HUES48 (cell line): ENCODE data around the gene RAB13.

ENCODE experiments used
- H3K27ac ChIP-seq: one replicate; pipeline ENCODE4 v1.7.0; 2013; ENCODE audit warnings: low read depth, low read length, inconsistent platforms
- H3K27me3 ChIP-seq: 2 replicates; pipeline ENCODE4 v1.6.1; 2013; ENCODE audit warnings: mild to moderate bottlenecking, low read length; ENCODE audit not compliant: control insufficient read depth, insufficient read depth
- H3K36me3 ChIP-seq: 2 replicates; pipeline ENCODE4 v1.6.1; 2013; ENCODE audit warnings: low read length; ENCODE audit not compliant: control insufficient read depth, insufficient read depth
- H3K4me1 ChIP-seq: 2 replicates; pipeline ENCODE4 v1.6.1; 2013; ENCODE audit warnings: mild to moderate bottlenecking, low read length; ENCODE audit not compliant: control insufficient read depth, insufficient read depth
- H3K4me3 ChIP-seq: 2 replicates; pipeline ENCODE4 v1.5.1; 2013; ENCODE audit warnings: mild to moderate bottlenecking, low read depth, low read length
- H3K9ac ChIP-seq: 2 replicates; pipeline ENCODE4 v1.6.1; 2013; ENCODE audit warnings: mild to moderate bottlenecking, low read depth, low read length, moderate library complexity
- H3K9me3 ChIP-seq: 2 replicates; pipeline ENCODE4 v1.6.1; 2013; ENCODE audit warnings: low read length; ENCODE audit not compliant: control insufficient read depth, insufficient read depth

The RAB13 gene

DNA sequence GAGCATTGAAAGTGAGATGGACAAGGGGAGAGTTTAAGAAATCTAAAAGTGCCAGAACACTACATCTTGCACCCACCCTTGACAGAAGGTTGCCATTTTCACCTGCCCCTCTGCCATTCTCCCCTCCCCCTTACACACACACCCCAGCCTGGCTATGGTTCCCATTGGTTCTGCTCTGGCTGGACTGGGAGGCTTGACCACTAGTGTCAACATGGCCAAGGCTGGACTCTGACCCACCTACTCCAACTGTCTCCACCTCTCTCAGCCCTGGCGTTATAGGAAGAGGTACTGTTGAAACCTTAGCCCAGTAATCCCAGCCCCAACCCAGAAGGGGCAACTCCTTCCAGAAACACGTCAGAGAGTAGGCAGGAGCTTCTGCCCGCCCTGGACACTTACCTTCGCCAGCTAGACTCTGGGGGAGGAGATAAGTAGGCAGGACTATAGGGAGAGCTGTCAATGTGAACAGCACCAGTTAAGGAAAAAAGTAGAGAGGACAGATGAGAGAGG is 32.2 kb downstream of the RAB13 start:
- Histone ChIP-seq H3K9me3 (no peaks in the 10 kb centered on the region), H3K4me1 (peaks cover 6% of the 10 kb centered on the region), H3K36me3 (peaks cover 51% of the 10 kb centered on the region), H3K9ac (no peak overlapping the region), H3K27ac (no peak overlapping the region), H3K27me3 (no peaks in the 10 kb centered on the region), H3K4me3 (no peak overlapping the region)

DNA sequence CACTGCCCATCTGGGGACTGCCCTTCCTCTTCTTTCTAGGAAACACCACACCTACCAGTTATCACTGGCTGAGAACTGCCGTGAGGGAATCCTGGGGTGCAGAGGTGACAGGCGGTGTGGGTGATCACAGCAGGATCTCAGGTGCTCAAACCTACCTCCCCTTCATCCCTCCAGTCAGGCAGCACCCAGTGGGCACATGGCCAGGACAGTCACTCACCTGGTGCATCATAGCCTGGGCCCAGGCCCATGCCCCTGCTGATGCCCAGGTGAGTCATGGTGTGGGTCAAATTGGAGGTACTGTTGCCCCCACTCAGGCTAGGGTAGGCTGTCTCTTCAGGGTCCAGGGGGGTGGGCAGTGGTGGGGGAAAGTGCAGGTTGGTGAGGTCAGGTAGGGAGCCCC is 34.3 kb downstream of the RAB13 start:
- Histone ChIP-seq H3K27me3 (no peaks in the 10 kb centered on the region), H3K4me1 (peaks cover 4% of the 10 kb centered on the region; the same call in 1 of the 2 replicates), H3K9me3 (no peaks in the 10 kb centered on the region), H3K4me3 (no peak overlapping the region), H3K9ac (no peak overlapping the region), H3K27ac (no peak overlapping the region), H3K36me3 (peaks cover 70% of the 10 kb centered on the region)

- peaks cover 4% of the 10 kb centered on the region; the same call in 1 of the 2 replicates for H3K4me1 ChIP-seq
- no peaks in the 10 kb centered on the region for H3K9me3 ChIP-seq
Measured at GRCh38 chr1:153951183-153951582, 35.0 kb downstream of the RAB13 start.

GRCh38 chr1:153946622-153947241 is 39.4 kb downstream of the RAB13 start, which contains the start of gene DENND4B:
Gene DENND4B, minus strand, starts transcription at chr1:153946718. Its CDS starts 2,344 bp downstream, at chr1:153944374.
- Histone ChIP-seq H3K36me3 (peaks cover 60% of the 10 kb centered on the region), H3K27me3 (no peaks in the 10 kb centered on the region), H3K4me1 (peaks cover 10% of the 10 kb centered on the region; the same call in 1 of the 2 replicates), H3K27ac (peak within 1 kb of the TSS; percentile 65), H3K9ac (peak within 1 kb of the TSS; percentile 86), H3K4me3 (peak within 1 kb of the TSS; percentile 75), H3K9me3 (no peaks in the 10 kb centered on the region)

More at GRCh38 chr1:153951183-153951582, 35.0 kb downstream of the RAB13 start:
- Histone ChIP-seq H3K27ac (no peak overlapping the region), H3K4me3 (no peak overlapping the region), H3K9ac (no peak overlapping the region), H3K36me3 (peaks cover 70% of the 10 kb centered on the region), H3K27me3 (no peaks in the 10 kb centered on the region)

DNA sequence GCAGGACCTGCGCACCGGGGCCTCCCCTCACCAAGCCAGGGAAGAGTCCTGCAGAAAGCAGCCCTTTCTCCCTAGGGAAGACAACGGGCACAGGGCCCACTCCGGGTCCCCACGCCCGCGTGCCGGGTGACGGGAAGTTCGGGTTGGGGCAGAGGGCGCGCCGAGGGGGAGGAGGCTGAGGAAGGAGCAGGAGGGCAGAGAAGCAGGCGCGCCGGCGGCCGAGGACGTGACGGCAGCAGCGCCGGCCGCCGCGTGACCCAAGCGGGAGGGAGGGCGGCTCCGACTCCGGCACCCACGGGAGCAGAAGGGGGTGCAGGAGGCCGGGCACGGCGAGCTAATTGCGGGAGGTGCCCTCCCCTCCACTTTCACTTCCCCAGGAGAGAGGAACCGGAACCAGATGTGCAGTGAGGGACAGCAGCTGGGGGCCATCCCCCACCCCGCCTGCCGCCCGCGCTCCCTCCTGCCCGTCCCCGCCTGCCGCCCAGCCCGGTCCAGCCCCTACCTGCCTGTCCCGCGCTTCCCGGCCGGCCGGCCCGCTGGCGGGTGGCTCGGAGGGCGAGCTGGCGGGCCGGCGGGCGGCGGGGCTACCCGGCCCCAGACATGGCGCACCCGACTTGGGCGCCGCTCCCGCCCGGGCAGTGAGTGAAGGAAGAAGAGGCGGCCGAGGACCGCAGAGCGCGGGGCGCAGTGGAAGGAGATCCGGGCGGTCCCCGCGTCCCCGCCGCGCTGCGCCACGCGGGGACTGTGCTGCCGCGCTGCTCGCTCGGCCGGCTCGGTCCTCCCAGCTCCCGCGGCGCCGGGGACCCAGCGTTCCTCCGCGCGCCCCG is 40.1 kb downstream of the RAB13 start:
- peak overlapping the region; percentile 75 for H3K4me3 ChIP-seq
- peak overlapping the region; percentile 86 for H3K9ac ChIP-seq
- peak overlapping the region; percentile 59 for H3K27ac ChIP-seq
- H3K4me1 ChIP-seq: peaks cover 10% of the 10 kb centered on the region; the same call in 1 of the 2 replicates
- no peaks in the 10 kb centered on the region for H3K9me3 ChIP-seq
- peaks cover 59% of the 10 kb centered on the region for H3K36me3 ChIP-seq
- no peaks in the 10 kb centered on the region for H3K27me3 ChIP-seq

DNA sequence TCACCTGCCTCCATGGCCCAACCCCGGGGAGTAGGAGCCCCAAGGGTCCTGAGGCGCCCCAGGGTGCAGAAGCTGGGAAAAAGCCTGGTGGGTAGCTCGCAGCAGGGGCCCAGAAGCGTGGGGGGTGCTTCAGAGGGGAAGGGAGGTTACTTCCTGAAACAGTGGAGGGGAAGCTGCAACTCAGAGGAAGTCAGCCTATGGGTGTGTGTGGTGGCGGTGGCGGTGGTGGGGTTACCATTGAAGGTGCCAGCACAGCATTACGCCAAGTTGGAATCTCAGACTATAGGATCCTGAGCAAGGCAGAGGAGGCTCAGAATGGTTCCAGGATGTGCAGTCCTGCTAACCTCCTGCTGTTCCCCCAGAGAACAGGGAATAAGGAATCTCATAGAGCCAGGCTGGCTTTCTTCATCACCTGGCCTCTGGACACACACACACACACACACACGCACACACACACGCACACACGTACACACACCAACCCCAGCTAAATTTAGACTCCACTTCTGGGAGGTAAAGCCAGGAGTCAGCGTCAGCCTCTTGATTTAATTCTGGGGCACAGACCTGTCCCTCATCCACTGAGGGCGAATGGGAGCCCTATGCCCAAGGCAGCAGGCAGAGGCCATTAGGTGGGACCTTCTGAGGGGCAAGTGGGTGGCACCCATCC is 40.9 kb downstream of the RAB13 start:
- H3K27me3 ChIP-seq: no peaks in the 10 kb centered on the region
- peak overlapping the region; percentile 86; the same call in 1 of the 2 replicates for H3K9ac ChIP-seq
- H3K36me3 ChIP-seq: peaks cover 58% of the 10 kb centered on the region
- peaks cover 10% of the 10 kb centered on the region; the same call in 1 of the 2 replicates for H3K4me1 ChIP-seq
- H3K27ac ChIP-seq: peak overlapping the region; percentile 59
- H3K4me3 ChIP-seq: peak overlapping the region; percentile 75
- H3K9me3 ChIP-seq: no peaks in the 10 kb centered on the region

DNA sequence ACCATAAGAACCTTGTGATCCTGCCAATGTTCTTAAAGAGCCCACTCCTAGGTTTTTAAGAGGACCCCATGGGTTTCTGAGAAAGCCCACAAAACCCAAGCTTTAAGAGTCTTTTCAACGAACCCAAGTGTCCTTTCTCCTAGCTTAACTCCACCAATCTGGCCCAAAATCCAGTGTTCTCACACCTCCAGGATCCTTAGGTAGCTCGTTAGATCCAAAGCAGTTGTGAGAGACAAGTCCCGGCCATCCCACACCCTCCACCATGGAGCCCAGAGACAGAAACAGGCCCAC is 41.4 kb downstream of the RAB13 start:
- no peaks in the 10 kb centered on the region for H3K27me3 ChIP-seq
- H3K9ac ChIP-seq: no peak overlapping the region
- peaks cover 10% of the 10 kb centered on the region; the same call in 1 of the 2 replicates for H3K4me1 ChIP-seq
- H3K27ac ChIP-seq: no peak overlapping the region
- peak overlapping the region; percentile 75; the same call in 1 of the 2 replicates for H3K4me3 ChIP-seq
- H3K9me3 ChIP-seq: no peaks in the 10 kb centered on the region
- H3K36me3 ChIP-seq: peaks cover 59% of the 10 kb centered on the region

GRCh38 chr1:153944005-153944826 is 41.9 kb downstream of the RAB13 start:
- H3K27ac ChIP-seq: no peak overlapping the region
- H3K4me1 ChIP-seq: peaks cover 10% of the 10 kb centered on the region; the same call in 1 of the 2 replicates
- H3K4me3 ChIP-seq: no peak overlapping the region
- H3K9ac ChIP-seq: no peak overlapping the region
- peaks cover 64% of the 10 kb centered on the region for H3K36me3 ChIP-seq
- no peaks in the 10 kb centered on the region for H3K27me3 ChIP-seq
- no peaks in the 10 kb centered on the region for H3K9me3 ChIP-seq

DNA sequence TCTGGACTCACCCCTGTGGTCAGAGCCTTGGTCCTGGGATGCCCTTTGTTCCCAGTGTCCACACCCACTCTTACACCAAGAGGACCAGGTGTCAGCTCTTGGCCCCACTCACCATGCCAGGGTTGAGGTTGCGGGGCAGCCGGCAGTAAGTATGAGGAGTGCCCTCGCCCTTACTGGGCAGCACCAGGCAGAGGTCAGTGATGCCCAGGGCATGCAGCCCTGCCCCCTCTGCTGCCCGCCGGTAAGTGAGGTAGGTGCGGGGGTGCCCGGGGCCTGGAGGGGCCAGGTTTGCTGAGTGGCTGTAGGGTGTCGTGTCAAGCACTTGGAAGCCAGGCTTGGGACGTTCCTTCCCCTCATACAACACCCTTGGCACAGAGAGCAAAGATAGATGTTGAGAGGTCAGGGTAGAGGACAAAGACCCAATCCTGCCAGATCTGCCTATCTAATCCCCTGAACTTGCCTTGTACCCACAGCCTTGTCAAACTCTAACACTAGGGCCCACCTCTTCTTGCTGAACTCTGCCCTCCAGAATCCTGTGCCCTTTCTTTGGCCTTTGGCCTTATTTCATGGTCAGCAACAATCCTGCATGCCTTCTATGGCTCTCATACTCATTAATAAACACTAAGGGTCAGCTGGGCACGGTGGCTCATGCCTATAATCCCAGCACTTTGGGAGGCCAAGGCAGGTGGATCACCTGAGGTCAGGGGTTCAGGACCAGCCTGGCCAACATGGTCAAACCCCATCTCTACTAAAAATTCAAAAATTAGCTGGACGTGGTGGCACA is 43.2 kb downstream of the RAB13 start:
- no peaks in the 10 kb centered on the region for H3K27me3 ChIP-seq
- H3K36me3 ChIP-seq: peaks cover 58% of the 10 kb centered on the region
- no peak overlapping the region for H3K4me3 ChIP-seq
- no peak overlapping the region for H3K9ac ChIP-seq
- no peaks in the 10 kb centered on the region for H3K9me3 ChIP-seq
- H3K4me1 ChIP-seq: peaks cover 10% of the 10 kb centered on the region; the same call in 1 of the 2 replicates
- no peak overlapping the region for H3K27ac ChIP-seq
